Measurements from ENCODE around the gene RAD51C.
"Not testable (repeated sequence)": the region's sequence is repeated elsewhere in the genome, so short reads cannot be mapped to it uniquely, and the experiment has no call there.

RAD51C gene

GRCh38 chr17:58684462-58684861 lies 7.9 kb upstream of the RAD51C start:
- DNase-seq = not testable (repeated sequence)

DNA sequence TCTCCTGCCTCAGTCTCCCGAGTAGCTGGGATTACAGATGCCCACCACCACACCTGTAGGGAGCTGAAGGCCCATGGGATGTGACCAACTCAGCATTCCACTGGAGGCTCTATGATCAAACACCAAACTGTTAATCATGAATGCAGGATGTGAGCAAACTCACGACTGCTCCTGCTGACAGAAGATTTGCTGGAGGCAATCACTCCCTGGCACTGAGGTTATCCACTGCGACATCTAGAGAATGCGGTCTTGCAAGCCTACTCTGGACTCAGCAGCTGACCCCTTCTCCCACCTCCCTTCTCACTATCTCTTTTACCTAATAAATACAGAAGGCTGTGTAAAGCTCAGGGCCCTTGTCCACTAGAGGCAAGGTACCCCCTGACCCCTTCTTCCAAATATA lies 5.4 kb upstream of the RAD51C start:
- DNase-seq = no peak

DNA sequence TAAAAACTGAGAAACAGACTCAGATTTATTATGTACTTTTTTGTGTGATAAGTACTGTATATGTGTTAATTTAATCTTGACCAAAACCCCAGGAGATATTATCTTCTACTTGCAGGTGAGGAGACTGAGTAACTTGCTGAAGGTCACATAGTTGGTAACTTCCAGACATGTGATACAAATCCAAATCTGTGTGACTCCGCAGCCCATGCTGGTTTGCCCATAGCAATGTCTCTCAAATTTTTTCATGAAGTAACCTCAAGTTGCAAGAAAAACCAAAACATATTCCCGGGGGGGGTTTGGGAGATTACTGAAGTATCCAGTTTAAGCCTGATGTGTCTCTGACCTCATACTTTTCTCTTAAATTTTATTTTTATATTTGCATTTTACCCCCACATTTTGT lies 3.9 kb upstream of the RAD51C start:
- no peak for DNase-seq

GRCh38 chr17:58690033-58690432 lies 2.4 kb upstream of the RAD51C start:
- DNase-seq = not testable (repeated sequence)

- DNase-seq = no peak
Measured at GRCh38 chr17:58691701-58692238, 632 bp upstream of the RAD51C start, which contains the start of gene TEX14. Gene TEX14, minus strand, starts transcription at chr17:58692045. Its CDS starts 40,044 bp downstream, at chr17:58652001.

GRCh38 chr17:58693208-58693607 lies 806 bp downstream of the RAD51C start:
- no peak for DNase-seq

GRCh38 chr17:58693751-58694150 lies 1.3 kb downstream of the RAD51C start:
- no peak for DNase-seq

- DNase-seq = no peak
Measured at GRCh38 chr17:58694302-58694701, 1.9 kb downstream of the RAD51C start.

DNA sequence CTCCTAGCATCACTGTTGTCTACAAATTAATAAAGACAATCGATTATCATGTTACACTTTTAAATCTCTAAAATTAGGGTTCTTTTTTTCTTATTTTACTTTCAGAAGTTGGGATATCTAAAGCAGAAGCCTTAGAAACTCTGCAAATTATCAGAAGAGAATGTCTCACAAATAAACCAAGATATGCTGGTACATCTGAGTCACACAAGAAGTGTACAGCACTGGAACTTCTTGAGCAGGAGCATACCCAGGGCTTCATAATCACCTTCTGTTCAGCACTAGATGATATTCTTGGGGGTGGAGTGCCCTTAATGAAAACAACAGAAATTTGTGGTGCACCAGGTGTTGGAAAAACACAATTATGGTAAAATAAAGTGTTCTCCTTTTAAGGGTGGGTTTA lies 2.4 kb downstream of the RAD51C start:
- no peak for DNase-seq

DNA sequence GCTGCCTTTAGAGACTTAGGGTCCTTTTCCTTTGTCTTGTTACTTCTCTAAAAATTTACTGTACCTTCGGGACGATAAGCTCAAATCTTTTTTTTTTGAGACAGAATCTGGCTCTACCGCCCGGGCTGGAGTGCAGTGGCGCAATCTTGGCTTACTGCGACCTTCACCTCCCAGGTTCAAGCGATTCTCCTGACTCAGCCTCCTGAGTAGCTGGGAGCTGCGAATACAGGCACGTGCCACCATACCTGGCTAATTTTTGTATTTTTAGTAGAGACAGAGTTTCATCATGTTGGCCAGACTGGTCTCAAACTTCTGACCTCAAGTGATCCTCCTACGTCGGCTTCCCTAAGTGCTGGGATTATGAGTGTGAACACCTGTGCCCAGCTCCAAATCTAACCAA lies 7.4 kb downstream of the RAD51C start:
- no peak for DNase-seq

- no peak for DNase-seq
Measured at GRCh38 chr17:58702045-58702476, 9.7 kb downstream of the RAD51C start.

GRCh38 chr17:58702708-58703107 lies 10.3 kb downstream of the RAD51C start:
- no peak for DNase-seq

GRCh38 chr17:58703137-58703915 lies 10.9 kb downstream of the RAD51C start:
- DNase-seq = no peak

DNA sequence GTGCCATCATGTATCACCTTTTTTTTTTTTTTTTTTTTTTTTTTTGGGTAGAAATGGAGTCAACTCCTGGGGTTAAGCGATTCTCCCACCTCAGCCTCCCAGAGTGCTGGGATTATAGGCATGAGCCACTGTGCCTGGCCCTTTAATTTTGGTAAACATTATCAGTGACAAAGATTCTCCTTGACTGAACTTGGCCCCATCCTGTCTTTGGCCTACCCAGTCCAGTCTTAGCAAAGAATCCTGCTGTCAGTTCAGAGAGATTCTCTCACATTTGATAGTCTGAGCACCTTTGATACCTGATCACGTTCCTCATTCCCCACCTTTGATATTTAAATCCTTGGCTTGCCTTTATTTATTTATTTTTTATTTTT lies 11.5 kb downstream of the RAD51C start:
- no peak for DNase-seq

DNA sequence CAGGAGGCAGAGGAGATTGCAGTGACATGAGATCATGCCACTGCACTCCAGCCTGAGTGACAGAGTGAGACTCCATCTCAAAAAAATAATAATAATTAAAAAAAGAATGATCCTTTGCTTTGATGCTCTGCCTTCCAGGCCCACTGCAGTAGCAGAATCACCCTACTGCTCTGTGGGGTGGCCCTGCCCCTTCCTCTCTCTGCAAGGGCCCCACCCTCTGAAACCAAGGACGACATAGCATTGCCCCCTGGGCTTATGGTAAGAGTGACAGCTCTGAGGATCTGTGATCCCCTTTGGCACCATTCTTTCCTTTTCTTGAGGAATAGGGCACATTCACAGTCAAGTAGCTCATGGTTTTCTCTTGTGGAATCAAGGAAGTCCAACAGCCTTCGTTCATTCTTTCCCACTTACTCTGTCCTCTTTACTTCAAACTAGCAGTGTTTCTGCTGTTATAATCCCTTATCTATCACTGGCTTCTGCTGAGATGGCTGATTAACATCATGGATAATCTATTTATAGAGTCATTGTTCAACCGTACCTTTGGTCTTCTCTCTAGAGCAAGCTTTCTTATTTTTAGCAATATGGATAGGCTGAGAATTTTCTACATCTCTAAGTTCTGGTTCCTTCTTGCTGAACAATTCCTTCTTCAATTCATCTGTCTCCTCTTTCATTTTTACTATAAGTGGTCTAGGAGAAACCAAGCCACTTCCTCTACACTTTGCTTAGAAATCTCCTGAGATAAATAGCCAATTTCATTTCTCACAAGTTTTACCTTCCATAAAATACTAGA lies 14.1 kb downstream of the RAD51C start:
- DNase-seq = no peak

DNA sequence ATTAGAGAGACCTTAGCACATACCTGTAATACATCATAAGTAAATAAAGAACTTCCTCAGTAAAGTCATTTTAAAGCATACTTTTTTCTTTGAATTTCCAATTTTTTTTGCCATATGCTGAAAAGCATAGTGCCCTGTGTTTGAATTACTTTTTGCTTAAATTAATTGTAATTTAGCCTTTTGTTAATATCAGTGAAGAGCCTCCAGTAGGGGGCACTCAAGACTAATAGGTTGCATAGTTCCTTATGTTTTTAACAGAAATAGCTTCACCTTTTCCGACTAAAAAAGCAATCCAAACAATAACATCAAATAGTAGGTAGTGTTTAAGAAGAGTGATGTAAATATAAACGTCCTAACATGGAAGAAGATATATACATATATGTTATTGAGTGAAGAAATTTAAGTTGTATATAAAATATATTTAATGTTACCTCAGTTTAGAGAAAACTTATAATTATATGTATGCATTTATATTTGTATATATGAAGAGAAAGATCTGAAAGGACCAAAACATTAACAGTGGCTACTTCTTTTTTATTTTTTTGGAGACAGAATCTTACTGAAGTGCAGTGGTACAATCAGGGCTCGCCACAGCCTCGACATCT lies 18.6 kb downstream of the RAD51C start:
- DNase-seq = peak; percentile 22

DNA sequence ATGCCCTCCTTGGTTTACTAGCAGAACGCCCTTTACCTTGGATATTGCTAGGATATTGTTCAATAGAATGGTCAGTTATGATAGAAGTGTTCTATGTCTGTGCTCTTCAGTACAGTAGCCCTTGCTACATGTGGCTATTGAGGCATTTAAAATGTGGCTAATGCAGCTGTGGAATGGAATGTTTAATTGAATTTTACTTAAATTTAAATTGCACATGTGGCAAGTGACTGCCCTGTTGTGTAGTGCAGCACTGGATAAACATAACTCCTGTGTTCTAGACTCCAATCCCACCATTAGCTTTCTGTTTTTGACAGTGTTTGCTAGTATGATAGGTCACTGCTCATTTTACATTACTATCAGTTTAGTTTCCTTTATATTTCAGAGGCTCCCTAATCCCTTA lies 29.9 kb downstream of the RAD51C start:
- DNase-seq = no peak

DNA sequence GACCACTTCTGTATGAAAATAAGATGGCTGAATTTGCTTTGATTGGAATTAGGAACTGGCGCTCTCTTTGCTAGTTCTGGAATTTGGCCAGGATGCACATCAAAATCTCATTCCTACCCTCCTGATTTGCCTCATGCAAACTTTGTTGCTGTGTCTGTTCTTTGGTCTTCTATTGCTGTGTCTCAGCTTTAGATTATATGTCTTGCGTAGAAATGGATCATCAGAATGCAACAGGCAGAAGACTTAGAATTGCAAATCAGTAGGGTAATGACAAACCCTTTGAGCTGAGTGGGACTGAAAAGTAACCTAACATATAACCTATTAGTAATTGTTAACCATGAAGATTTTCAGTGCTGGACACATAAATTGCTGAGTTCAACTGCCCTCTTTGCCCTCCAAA lies 30.3 kb downstream of the RAD51C start:
- DNase-seq = no peak

- no peak for DNase-seq
Measured at GRCh38 chr17:58728798-58729197, 36.4 kb downstream of the RAD51C start.

GRCh38 chr17:58730937-58731336 lies 38.5 kb downstream of the RAD51C start:
- no peak for DNase-seq

DNA sequence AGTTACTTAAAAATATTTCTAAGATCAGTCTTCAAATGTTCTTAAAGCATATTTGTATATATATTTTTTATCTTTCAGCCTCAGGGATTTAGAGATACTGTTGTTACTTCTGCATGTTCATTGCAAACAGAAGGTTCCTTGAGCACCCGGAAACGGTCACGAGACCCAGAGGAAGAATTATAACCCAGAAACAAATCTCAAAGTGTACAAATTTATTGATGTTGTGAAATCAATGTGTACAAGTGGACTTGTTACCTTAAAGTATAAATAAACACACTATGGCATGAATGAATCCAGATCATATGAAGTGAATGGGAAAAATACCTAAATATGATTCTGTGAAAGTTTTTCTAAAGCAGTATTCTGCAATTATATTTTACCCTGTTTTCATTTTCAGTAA lies 41.6 kb downstream of the RAD51C start:
- DNase-seq = no peak

DNA sequence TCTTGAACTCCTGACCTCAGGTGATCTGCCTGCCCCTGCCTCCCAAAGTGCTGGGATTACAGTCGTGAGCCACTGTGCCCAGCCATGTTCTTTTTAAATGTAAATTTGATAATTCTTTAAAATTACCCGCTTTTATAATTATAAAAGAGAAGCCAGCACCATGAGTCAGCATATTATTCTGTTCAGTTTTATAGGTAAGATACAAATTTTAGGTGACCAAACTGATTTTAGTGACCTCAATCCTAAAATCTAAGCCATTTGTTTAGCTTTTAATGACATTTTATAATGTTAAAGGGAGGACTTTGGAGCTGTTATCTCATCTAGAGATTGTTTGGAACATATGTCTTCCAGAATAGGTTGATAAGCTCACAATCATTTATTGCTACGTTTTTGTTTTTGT lies 42.4 kb downstream of the RAD51C start:
- no peak for DNase-seq

- DNase-seq = no peak
Measured at GRCh38 chr17:58741121-58741625, 48.8 kb downstream of the RAD51C start.
